ENCODE data around the gene MSH5.

Gene MSH5

GRCh38 chr6:31713465-31713864, 26.3 kb upstream of the MSH5 start:
- no peak for DNase-seq

- no peak for DNase-seq
Observed at GRCh38 chr6:31713991-31714684, 25.7 kb upstream of the MSH5 start.

- no peak for DNase-seq
Observed at GRCh38 chr6:31715022-31715958, 24.5 kb upstream of the MSH5 start, which contains the start of gene LY6G6D. Gene LY6G6D (plus strand): TSS chr6:31715348. CDS start chr6:31715356, 8 bp downstream.

GRCh38 chr6:31717499-31718222, 22.1 kb upstream of the MSH5 start:
- DNase-seq, result no peak

- no peak for DNase-seq
Observed at GRCh38 chr6:31718265-31718664, 21.5 kb upstream of the MSH5 start.

GRCh38 chr6:31719001-31719400, 20.8 kb upstream of the MSH5 start:
- no peak for DNase-seq

- DNase-seq, result no peak
Observed at GRCh38 chr6:31720196-31720770, 19.5 kb upstream of the MSH5 start.

- no peak for DNase-seq
Observed at GRCh38 chr6:31721351-31722020, 18.3 kb upstream of the MSH5 start, which contains the start of gene LY6G6C. Gene LY6G6C (minus strand): TSS chr6:31721746. CDS start chr6:31721679, 67 bp downstream.

GRCh38 chr6:31722173-31722572, 17.6 kb upstream of the MSH5 start:
- DNase-seq, result no peak

GRCh38 chr6:31723245-31723979, 16.4 kb upstream of the MSH5 start, which contains the start of gene MPIG6B:
Gene MPIG6B (plus strand): TSS chr6:31723373. CDS start chr6:31723384, 11 bp downstream.
- DNase-seq, result no peak

GRCh38 chr6:31723980-31724691, 15.7 kb upstream of the MSH5 start:
- no peak for DNase-seq

GRCh38 chr6:31725502-31726350, 14.1 kb upstream of the MSH5 start:
- no peak for DNase-seq

GRCh38 chr6:31727034-31727716, 12.6 kb upstream of the MSH5 start:
- DNase-seq, result no peak

- no peak for DNase-seq
Observed at GRCh38 chr6:31727717-31728671, 11.8 kb upstream of the MSH5 start.

GRCh38 chr6:31728767-31729514, 10.9 kb upstream of the MSH5 start, which contains the start of gene DDAH2:
Gene DDAH2 (minus strand): TSS chr6:31729299. CDS start chr6:31729161, 138 bp downstream.
- no peak for DNase-seq

- DNase-seq, result peak; percentile 86
Observed at GRCh38 chr6:31729515-31729978, 10.3 kb upstream of the MSH5 start.
